Spinal cord (tissue), 10 donors: ENCODE measurements around the gene IFI16. TPM values are rescaled to one million over a fixed set of nuclear protein-coding genes. Genes with fewer than 3 reads are reported as not detected.
"Not testable (repeated sequence)": the region's sequence is repeated elsewhere in the genome, so short reads cannot be mapped to it uniquely, and the experiment has no call there.

Experiments
- DNase-seq, 6 donors: peaks; one replicate each; pipeline versions ENCODE4 v3.0.0 to v3.0.0-alpha.2; 2013 to 2015; ENCODE audit warnings: low spot score in 6 of 6, low read depth in 4 of 6
- H3K27ac ChIP-seq: one replicate; pipeline ENCODE4 v1.5.1; 2013; ENCODE audit warnings: low read depth, low read length, control low read depth
- H3K27me3 ChIP-seq: one replicate; pipeline ENCODE4 v1.6.1; 2013; ENCODE audit warnings: low read length; ENCODE audit not compliant: control insufficient read depth, insufficient read depth
- H3K36me3 ChIP-seq: one replicate; pipeline ENCODE4 v1.6.1; 2013; ENCODE audit warnings: low read length; ENCODE audit not compliant: control insufficient read depth, insufficient read depth
- H3K4me1 ChIP-seq: one replicate; pipeline ENCODE4 v1.6.1; 2013; ENCODE audit warnings: low read length; ENCODE audit not compliant: control insufficient read depth, insufficient read depth
- H3K4me3 ChIP-seq: one replicate; pipeline ENCODE4 v1.5.1; 2013; ENCODE audit warnings: low read depth, low read length, control low read depth
- H3K9me3 ChIP-seq: one replicate; pipeline ENCODE4 v1.6.1; 2013; ENCODE audit warnings: low read length; ENCODE audit not compliant: control insufficient read depth, insufficient read depth
- WGBS: methylation state at CpG from one replicate; pipeline ENCODE4 v1.1.5; 2013; ENCODE audit warnings: missing lambda C conversion rate; ENCODE audit not compliant: insufficient coverage; 5-methylcytosine and 5-hydroxymethylcytosine counted together
- polyA plus RNA-seq, 2 donors: library from polyadenylated mRNA; unstranded; fragments of 120-200 nt; gene quantifications; one replicate each; pipeline ENCODE4 v1.2.1, GENCODE V29; 2013; ENCODE audit not compliant: insufficient read length in 2 of 2
- total RNA-seq, 2 donors: library from RNA; depleted of rRNA in 1 of 2; stranded (reverse); fragments of 120-200 nt in 1 of 2; fragments of >200 nt in 1 of 2; gene quantifications; one replicate each; pipeline versions ENCODE4 v1.2.3 to v1.2.4, GENCODE V29; 2013 to 2014
- donor health status: healthy.

IFI16 gene
- total and polyA plus RNA-seq, 4 donors, result 23.9 to 34.7 (median 31.0) TPM

DNA sequence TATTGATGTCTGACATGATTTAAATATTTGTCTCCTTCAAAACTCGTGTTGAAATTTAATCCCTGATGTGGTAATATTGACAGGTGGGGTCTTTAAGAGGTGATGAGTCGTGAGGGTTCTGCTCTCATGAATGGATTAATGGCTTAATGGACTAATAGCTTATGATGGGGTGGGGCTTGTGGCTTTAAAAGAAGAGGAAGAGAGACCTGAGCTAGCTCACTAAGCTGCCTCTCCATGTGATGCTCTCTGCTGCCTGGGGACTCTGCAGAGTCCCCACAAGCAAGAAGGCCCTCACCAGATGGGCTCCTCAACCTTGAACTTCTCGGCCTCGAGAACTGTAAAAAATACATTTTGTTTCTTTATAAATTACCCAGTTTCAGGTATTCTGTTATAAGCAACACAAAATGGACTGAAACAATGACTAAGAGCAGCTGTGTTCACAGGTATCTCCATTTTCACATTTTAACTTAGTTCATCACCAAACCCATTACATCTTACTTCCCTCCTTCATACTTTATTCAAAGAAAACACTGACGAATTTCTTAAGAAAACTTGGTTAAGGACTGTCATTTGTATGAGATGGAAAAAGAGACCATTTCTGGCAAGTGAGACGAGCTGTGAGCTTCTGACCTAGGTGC lies 79.0 kb downstream of the IFI16 start:
- H3K9me3 ChIP-seq, result no peaks in the 10 kb centered on the region
- no peak overlapping the region for H3K4me3 ChIP-seq
- H3K27me3 ChIP-seq, result no peaks in the 10 kb centered on the region
- no peak overlapping the region for H3K27ac ChIP-seq
- no peak for DNase-seq
- H3K4me1 ChIP-seq, result no peaks in the 10 kb centered on the region
- no peaks in the 10 kb centered on the region for H3K36me3 ChIP-seq
- WGBS, result 68% methylated on average over 2 of the region's 6 CpGs

DNA sequence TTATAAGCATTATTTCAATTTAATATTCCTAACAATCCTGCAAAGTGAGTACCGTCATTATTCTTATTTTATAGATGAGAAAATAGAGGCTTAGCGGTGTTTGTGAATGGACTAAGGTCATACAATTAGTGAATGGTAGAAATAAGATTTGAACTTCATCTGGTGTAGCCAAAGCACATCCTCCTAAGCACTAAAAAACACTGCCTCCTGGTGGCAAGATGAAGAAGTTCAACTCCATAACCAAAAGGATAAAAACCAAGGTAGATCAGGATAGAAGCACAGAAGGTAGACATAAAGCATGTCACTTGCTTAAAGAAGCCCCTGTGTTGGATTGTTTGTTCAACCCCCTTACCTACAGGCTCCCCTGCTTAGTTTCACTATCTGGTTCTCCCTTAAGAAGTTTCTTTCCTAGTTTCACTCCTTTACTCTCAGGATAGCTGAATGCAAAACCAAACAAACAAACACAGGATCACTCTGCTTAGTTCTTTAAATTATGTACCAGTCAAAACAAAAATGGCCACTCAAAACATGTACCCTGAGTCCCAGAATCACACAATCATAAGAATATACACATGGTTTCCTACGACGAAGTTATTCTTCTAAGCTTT lies 79.6 kb downstream of the IFI16 start:
- Histone ChIP-seq H3K4me3 (no peak overlapping the region), H3K36me3 (no peaks in the 10 kb centered on the region), H3K9me3 (no peaks in the 10 kb centered on the region), H3K27me3 (no peaks in the 10 kb centered on the region), H3K27ac (no peak overlapping the region), H3K4me1 (no peaks in the 10 kb centered on the region)
- no peak for DNase-seq
- WGBS, result 97% methylated on average over 2 of the region's 4 CpGs

DNA sequence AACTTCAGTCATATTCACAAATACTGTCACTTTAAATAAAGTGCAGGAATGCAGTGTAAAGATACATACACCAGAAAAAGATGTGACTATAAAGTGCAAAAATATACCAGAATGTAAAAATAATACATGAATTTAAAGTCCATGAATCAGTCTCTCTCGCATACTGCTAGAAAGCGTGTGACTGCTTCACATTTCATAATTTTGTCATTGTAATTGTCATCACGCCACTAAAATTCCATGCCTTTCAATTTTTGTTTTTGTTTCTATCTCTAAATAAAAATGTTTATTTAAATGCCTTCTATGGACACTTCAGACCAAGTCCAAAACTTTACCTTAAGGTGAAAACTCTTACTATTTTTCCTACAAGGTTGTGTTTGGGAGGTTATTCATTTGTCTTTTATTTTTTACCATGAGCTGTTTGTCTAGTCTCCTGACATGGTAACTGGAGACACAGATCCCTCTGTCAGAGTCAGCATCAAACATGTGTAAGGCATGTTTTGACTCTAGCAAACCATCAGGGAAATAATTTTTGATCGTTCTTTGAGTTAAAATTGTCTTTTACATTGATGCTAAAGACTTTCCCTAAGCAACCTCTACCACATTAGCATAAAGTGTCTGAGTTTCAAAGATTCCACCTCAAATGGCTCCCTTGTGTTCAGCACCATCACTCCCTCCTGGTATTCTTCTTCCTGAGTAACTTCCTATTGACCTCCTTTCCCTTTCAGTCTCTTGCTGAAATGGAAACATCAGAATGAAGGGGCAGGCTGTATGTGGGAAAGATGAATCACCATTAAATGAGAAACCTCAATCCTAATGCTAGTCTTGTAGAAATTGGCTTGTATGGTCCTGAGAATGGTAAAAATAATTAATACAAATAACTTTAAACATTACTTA lies 80.8 kb downstream of the IFI16 start:
- no peak for DNase-seq
- no peaks in the 10 kb centered on the region for H3K27me3 ChIP-seq
- no peak overlapping the region for H3K27ac ChIP-seq
- H3K4me3 ChIP-seq, result no peak overlapping the region
- H3K4me1 ChIP-seq, result no peaks in the 10 kb centered on the region
- H3K9me3 ChIP-seq, result no peaks in the 10 kb centered on the region
- H3K36me3 ChIP-seq, result no peaks in the 10 kb centered on the region
- WGBS, result no CpG with 5 or more reads among the region's 4 CpGs

DNA sequence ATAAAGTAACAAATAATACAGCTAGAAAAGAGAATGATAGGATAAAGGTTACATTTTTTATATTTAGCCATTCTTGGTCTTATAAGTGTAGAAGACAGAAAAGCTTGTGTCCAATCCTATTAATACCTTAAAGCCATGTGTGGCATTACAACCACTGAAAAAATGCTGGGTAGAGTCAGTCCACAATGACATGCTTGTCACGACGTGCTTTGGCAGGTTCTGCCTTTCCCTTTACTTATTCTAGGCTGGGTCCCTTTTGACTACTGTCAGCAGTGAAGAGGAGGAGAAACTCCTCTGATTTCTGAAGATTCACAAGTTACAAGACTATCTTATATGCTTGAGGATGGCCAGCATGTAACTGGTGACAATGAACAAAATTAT lies 81.5 kb downstream of the IFI16 start:
- H3K27me3 ChIP-seq, result no peaks in the 10 kb centered on the region
- H3K4me3 ChIP-seq, result no peak overlapping the region
- H3K27ac ChIP-seq, result no peak overlapping the region
- H3K4me1 ChIP-seq, result no peaks in the 10 kb centered on the region
- no peak for DNase-seq
- H3K36me3 ChIP-seq, result no peaks in the 10 kb centered on the region
- WGBS, result 60% methylated on average over 2 of the region's 2 CpGs
- H3K9me3 ChIP-seq, result no peaks in the 10 kb centered on the region

DNA sequence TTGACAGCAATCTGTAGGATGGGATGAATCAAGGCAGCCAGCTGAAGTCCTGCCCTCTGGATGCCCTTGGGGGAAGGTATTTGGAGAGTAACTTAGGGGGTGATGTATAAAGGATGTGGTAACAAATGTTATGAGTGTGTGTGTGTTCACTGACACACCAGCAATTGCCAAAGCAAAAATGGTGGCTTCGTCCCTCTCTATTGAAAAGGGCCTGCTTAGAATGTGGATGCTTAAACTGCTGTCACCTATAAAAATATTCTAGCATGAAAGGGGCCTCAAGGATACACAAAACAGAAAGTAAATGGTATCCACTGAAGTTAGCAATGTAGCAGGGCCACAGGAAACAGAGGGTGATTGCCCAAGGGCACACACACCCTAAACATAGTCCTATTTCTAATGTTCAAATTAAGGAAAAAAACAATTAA lies 81.9 kb downstream of the IFI16 start:
- no peak for DNase-seq
- WGBS, result no CpG with 5 or more reads among the region's 1 CpG
- Histone ChIP-seq H3K27me3 (no peaks in the 10 kb centered on the region), H3K4me3 (no peak overlapping the region), H3K4me1 (no peaks in the 10 kb centered on the region), H3K9me3 (no peaks in the 10 kb centered on the region), H3K27ac (no peak overlapping the region), H3K36me3 (no peaks in the 10 kb centered on the region)

DNA sequence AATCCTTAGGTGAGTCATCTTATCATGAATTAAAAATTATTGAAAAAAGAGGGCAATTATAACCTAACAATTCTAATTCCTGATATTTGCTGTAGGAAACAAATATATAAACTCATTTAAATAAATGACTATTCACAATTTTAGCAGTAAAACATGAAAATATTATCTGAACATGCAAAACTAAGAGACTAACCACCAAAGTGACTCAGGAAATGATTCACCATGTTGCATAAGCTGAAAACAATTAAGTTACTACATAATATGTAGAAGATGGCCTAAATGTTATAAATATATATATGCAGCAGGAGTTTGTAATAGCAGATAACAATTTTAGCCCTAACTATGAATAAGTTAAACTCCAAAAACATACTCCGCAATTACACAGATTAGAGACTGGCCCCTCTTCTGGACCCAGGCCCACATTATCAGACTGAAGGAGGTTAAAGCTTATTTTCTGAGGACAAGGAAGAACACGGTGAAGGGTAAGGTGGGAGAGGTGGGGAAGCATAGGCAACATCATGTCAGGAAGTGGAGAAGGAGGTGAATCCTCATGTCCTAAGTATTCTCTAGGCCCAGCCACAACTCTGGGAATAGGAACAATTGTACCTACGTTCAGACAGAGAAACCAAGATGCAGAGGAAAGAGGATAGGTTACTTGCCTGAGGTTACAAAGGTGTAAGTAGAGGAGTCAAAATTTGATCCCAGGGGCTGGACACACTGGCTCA lies 82.5 kb downstream of the IFI16 start:
- no peak for DNase-seq
- Histone ChIP-seq H3K36me3 (no peaks in the 10 kb centered on the region), H3K9me3 (no peaks in the 10 kb centered on the region), H3K4me1 (no peaks in the 10 kb centered on the region), H3K4me3 (no peak overlapping the region), H3K27me3 (no peaks in the 10 kb centered on the region), H3K27ac (no peak overlapping the region)
- WGBS, result no CpG with 5 or more reads among the region's 3 CpGs

DNA sequence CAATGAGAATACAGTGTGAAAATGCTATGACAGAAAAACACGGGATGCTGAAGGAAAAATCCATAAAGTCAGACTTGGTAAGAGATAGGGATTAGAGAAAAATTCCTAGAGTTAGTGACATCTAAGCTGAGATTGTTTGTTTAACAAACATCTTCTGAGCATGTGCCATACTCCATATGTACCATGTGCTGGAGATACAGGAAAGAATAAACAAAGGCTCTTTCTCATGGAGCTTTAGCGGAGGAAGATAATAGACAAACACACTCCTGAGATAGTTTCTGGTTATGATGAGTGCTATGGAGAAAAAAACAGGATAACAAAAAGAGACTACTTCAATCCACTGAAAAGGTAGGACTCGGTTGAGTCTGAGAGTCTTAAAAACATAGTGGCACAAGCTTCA lies 88.9 kb downstream of the IFI16 start:
- no peaks in the 10 kb centered on the region for H3K4me1 ChIP-seq
- WGBS, result 100% methylated on average over 1 of the region's 3 CpGs
- H3K4me3 ChIP-seq, result no peak overlapping the region
- H3K36me3 ChIP-seq, result no peaks in the 10 kb centered on the region
- H3K9me3 ChIP-seq, result no peaks in the 10 kb centered on the region
- no peak for DNase-seq
- H3K27ac ChIP-seq, result no peak overlapping the region
- no peaks in the 10 kb centered on the region for H3K27me3 ChIP-seq

DNA sequence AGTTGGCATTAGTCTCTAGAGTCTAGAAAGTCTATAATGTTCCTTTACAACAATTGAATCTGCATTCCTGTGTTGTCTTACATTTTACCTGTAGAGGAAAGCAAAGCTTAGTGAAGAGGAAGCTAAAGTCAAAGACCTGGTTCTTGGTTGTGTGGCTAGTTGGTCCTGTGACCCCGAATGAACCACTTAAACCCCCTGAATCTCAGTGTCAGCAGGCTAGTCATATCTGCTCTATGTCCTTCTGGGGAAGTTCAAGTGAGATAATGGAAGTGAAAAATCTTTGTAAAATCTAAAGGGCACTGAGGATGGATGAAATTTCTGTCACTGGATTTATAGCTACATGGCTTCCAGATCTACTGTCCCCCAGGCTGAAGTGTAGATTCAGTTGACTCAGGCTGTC lies 90.9 kb downstream of the IFI16 start:
- Histone ChIP-seq H3K4me3 (no peak overlapping the region), H3K36me3 (peaks cover 4% of the 10 kb centered on the region), H3K27me3 (no peaks in the 10 kb centered on the region), H3K27ac (no peak overlapping the region), H3K4me1 (no peaks in the 10 kb centered on the region), H3K9me3 (no peaks in the 10 kb centered on the region)
- no CpG with 5 or more reads among the region's 1 CpG for WGBS
- DNase-seq, result no peak

DNA sequence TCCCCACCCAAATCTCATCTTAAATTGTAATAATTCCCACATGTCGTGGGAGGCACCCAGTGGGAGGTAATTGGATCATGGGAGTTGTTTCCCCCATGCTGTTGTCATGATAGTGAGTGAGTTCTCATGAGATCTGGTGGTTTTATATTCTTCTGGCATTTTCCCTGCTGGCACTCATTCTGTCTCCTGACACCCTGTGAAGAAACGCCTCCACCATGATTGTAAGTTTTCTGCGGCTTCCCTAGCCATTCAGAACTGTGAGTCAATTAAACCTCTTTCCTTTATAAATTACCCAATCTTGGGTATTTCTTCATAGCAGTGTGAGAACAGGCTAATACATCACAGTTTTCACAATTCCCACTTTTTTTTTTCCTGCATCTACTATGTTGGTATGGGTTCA lies 93.3 kb downstream of the IFI16 start:
- WGBS, result 73% methylated on average over 2 of the region's 3 CpGs
- H3K27ac ChIP-seq, H3K36me3 ChIP-seq, H3K4me1 ChIP-seq, H3K27me3 ChIP-seq, DNase-seq, H3K9me3 ChIP-seq, H3K4me3 ChIP-seq: not testable (repeated sequence)
